Adrenal gland (tissue), 12 donors: ENCODE data around the gene GNAI3. TPM values are rescaled to one million over a fixed set of nuclear protein-coding genes. Genes with fewer than 3 reads are reported as not detected.

Experiments
- DNase-seq, 7 donors: peaks; one replicate each; pipeline ENCODE4 v3.0.0-alpha.2; 2019 to 2020
- H3K27ac ChIP-seq, 5 donors: fragments of 200-600 bp; sonication (generic) in 4 of 5; 1 replicate in 3 of 5; 2 replicates in 2 of 5; pipeline versions ENCODE4 v1.5.1 to v1.8.0; 2016 to 2020; ENCODE audit warnings: mild to moderate bottlenecking in 1 of 5
- H3K27me3 ChIP-seq: fragments of 200-600 bp; 2 replicates; pipeline ENCODE4 v1.8.0; 2021
- H3K36me3 ChIP-seq, 2 donors: fragments of 200-600 bp; replicated peaks in 1 of 2; 1 replicate in 1 of 2; 2 replicates in 1 of 2; pipeline versions ENCODE4 v1.5.1 to v1.8.0; 2018 to 2022
- H3K4me1 ChIP-seq, 2 donors: fragments of 200-600 bp; replicated peaks in 1 of 2; 1 replicate in 1 of 2; 2 replicates in 1 of 2; pipeline versions ENCODE4 v1.5.1 to v1.8.0; 2018 to 2021
- H3K4me3 ChIP-seq, 4 donors: fragments of 200-600 bp; sonication (generic) in 3 of 4; one replicate each; pipeline ENCODE4 v1.5.1; 2016 to 2018
- H3K9me3 ChIP-seq, 3 donors: fragments of 200-600 bp; sonication (generic) in 1 of 3; replicated peaks in 1 of 3; 1 replicate in 2 of 3; 2 replicates in 1 of 3; pipeline versions ENCODE4 v1.5.1 to v1.8.0; 2016 to 2021
- POLR2A ChIP-seq, 2 donors: fragments of 450-650 bp; IDR thresholded peaks; one replicate each; pipeline ENCODE4 v1.6.1; 2017; ENCODE audit warnings: antibody characterized with exemption in 2 of 2, mild to moderate bottlenecking in 2 of 2, moderate library complexity in 1 of 2
- WGBS, 4 donors: extraction: QIAGEN DNeasy Blood & Tissue Kit in 2 of 4; methylation state at CpG; one replicate each; pipeline versions ENCODE4 v1.1.5 to v1.1.7; 2013 to 2017; 5-methylcytosine and 5-hydroxymethylcytosine counted together
- intact Hi-C, 2 donors: fragments of 100-400 bp; cut with DNase I; formaldehyde crosslinking; loops; one replicate each; pipeline versions ENCODE4 v1.14.1 to v1.15.0; 2022 to 2023
- polyA plus RNA-seq, 3 donors: library from polyadenylated mRNA; stranded (reverse); fragments of 200-250 nt in 2 of 3; fragments of 350-450 nt in 1 of 3; fragmentation: Illumina TruSeq in 1 of 3; extraction: RNeasy Lipid Tissue Mini Kit (QIAGEN cat#74804) in 1 of 3; gene quantifications; one replicate each; pipeline ENCODE4 v1.2.3, GENCODE V29; 2013 to 2014
- total RNA-seq, 9 donors: library from RNA; depleted of rRNA in 4 of 9; stranded (reverse); fragments of >200 nt in 4 of 9; fragments of 120-200 nt in 1 of 9; fragmentation: NEBNext Ultra II Directional in 1 of 9; extraction: Animal tissue kit (Norgen Biotek cat#: 25700) in 1 of 9; gene quantifications; one replicate each; pipeline versions ENCODE4 v1.1.0 to v1.2.4, GENCODE V29; 2013 to 2023
- TF ChIP-seq, protein P1 (sequence below), 6 experiments: fragments of 450-650 bp in 4 of 6; fragments of 200-600 bp in 2 of 6; sonication (generic) in 1 of 6; IDR thresholded peaks; 1 replicate in 5 of 6; 2 replicates in 1 of 6; pipeline versions ENCODE4 v1.5.1 to v1.8.0; 2016 to 2021; ENCODE audit warnings: antibody characterized with exemption in 6 of 6, mild to moderate bottlenecking in 2 of 6, moderate library complexity in 1 of 6
- donor health status: healthy with polysubstance abuse.
- donor health status: Bipolar disorder and iron deficiency.
- donor health status: DM: yes; HTN: yes; CAD: no.
- donor health status: DM: no; HTN: no; CAD: no.
- donor health status: DM: no; HTN: no; CAD: no.
- donor health status: DM: yes; HTN: yes; CAD: no.

The GNAI3 gene
- total and polyA plus RNA-seq, 12 donors = 1.6 to 12.0 (median 5.6) TPM

DNA sequence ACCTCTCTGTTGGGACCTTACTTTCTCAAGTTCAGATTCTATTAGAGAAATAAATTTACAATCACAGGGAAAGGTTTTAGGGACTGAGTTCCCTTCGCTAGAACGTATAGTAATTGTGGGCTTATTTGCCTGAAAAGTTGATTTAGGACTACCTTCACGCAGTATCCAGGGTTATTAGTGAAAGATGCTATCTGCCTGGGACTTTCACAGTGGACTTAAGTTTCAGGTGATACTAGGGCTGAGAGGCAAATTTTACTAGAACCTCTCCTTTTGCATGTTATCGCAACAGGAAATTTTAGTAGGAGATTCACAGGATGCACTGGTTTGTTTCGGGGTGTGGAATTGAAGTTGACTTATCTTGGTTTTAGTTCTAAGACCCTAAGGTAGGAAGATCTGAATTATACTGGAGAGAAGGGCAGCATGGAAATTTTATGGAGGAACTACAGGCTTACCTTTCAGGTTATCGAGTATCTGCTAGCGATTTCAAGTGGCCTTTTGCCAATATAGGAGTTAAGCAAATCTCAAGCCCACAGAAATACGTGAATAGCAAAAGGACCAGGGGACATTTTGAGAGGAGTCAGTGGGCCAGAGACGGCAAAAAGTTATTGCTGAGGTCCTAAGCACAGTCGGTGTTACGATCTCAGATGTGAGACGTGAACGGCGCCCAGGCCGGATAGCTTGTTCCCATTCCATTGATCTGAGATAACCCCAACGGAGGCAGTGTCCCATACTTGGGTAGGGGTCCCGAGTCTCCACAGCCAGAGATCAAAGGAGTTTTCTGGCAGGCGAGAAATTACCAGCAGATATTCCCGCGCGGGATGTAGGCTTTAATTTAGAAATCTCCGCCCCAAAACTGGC lies 723 bp upstream of the GNAI3 start:
- no peaks in the 10 kb centered on the region for H3K9me3 ChIP-seq
- no peaks in the 10 kb centered on the region for H3K36me3 ChIP-seq
- peak in 4 of 7 donors; percentile 46 to 75 (median 48) for DNase-seq
- H3K4me1 ChIP-seq = peaks cover 11 to 41% of the 10 kb centered on the region in 2 donors
- H3K4me3 ChIP-seq = peak overlapping the region in 3 of 4 donors; percentile 51 to 85 (median 80)
- no peaks in the 10 kb centered on the region for H3K27me3 ChIP-seq
- TF ChIP-seq POLR2A (IDR thresholded peaks at IDR 0.05) = no peak
- TF ChIP-seq, protein P1, sequence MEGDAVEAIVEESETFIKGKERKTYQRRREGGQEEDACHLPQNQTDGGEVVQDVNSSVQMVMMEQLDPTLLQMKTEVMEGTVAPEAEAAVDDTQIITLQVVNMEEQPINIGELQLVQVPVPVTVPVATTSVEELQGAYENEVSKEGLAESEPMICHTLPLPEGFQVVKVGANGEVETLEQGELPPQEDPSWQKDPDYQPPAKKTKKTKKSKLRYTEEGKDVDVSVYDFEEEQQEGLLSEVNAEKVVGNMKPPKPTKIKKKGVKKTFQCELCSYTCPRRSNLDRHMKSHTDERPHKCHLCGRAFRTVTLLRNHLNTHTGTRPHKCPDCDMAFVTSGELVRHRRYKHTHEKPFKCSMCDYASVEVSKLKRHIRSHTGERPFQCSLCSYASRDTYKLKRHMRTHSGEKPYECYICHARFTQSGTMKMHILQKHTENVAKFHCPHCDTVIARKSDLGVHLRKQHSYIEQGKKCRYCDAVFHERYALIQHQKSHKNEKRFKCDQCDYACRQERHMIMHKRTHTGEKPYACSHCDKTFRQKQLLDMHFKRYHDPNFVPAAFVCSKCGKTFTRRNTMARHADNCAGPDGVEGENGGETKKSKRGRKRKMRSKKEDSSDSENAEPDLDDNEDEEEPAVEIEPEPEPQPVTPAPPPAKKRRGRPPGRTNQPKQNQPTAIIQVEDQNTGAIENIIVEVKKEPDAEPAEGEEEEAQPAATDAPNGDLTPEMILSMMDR (IDR thresholded peaks at IDR 0.05) = no peak
- 9 to 10% (median 10%) methylated on average over 22 of the region's 22 CpGs for WGBS, 4 donors
- intact Hi-C loops = loop anchor here (5.0 to 10.0 kb wide), 3 partner anchors 80 to 437 kb away; partner anchors contain the start of gene AHCYL1 (in 1 of the 2)
- H3K27ac ChIP-seq = peak overlapping the region; percentile 79 to 94 (median 90)

DNA sequence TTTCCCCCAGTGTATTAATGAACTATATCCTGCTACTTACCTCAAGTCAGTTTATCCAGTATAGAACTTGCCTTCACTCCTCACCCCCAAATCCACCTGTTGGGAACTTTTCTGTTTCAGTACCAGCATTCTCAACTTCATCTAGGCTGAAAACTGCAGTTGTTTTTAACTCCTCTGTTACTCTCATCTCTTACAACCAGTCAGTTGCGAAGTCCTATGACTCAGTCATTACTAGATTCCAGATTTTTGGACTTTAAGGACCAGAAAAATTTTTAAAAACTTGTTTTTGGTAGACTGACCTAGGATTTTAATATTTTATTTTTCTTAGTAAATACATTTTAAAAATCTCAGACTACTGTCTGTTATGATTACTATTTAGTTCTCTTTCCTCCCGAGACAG lies 8.1 kb downstream of the GNAI3 start:
- Histone ChIP-seq H3K27me3 (no peaks in the 10 kb centered on the region), H3K4me3 (no peak overlapping the region), H3K36me3 (no peaks in the 10 kb centered on the region), H3K27ac (no peak overlapping the region), H3K9me3 (no peaks in the 10 kb centered on the region), H3K4me1 (peaks cover 0 to 35% of the 10 kb centered on the region in 2 donors)
- WGBS, 4 donors = 89 to 96% (median 93%) methylated on average over 2 of the region's 2 CpGs
- intact Hi-C loops = no loop called here
- no peak for DNase-seq
- TF ChIP-seq, protein P1 (IDR thresholded peaks at IDR 0.05) = no peak
- TF ChIP-seq POLR2A (IDR thresholded peaks at IDR 0.05) = no peak

DNA sequence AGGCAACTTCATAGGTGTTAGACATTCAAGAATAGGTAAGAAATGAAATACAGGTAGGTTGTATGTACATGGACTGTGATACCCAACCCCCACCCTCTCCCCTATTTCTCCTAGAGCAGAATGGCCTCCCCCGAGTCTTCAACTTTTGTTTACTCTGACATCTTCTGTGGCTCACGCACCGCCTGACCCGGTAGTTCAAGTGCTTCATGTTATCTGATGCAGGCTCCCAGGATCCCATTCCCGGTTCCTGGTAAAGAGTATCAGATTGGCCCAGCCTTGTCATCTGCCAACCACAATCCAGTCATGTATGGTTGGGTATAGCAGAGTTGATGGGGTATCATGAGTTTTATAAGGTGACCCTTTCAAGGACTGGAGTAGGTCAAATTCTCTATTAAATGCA lies 9.1 kb downstream of the GNAI3 start:
- 94 to 97% (median 97%) methylated on average over 4 to 5 of the region's 5 CpGs for WGBS, 4 donors
- TF ChIP-seq, protein P1 (IDR thresholded peaks at IDR 0.05) = no peak
- TF ChIP-seq POLR2A (IDR thresholded peaks at IDR 0.05) = no peak
- Histone ChIP-seq H3K4me1 (peaks cover 0 to 39% of the 10 kb centered on the region in 2 donors), H3K4me3 (no peak overlapping the region), H3K27ac (no peak overlapping the region), H3K27me3 (no peaks in the 10 kb centered on the region), H3K36me3 (no peaks in the 10 kb centered on the region), H3K9me3 (no peaks in the 10 kb centered on the region)
- intact Hi-C loops = no loop called here
- DNase-seq = no peak

DNA sequence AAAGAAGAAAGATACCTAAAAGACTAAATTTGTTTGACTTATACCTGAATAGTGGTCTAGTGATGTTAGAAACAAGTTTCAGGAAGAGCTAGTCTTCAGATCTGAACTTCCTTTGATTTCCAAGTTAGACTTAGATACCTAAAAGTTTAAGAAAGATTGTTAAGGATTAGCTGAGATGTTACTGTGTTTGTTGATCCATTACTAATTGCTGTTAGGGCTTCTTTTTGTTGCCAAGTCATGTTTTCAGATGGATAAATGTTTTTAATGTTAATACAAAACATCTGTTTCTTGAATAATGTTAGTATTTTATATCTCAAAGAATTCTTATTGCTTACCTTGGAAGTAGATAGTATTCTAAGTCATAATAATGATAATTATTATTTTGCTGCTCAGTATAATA lies 11.6 kb downstream of the GNAI3 start:
- Histone ChIP-seq H3K27ac (no peak overlapping the region), H3K4me1 (peaks cover 9 to 57% of the 10 kb centered on the region in 2 donors), H3K9me3 (no peaks in the 10 kb centered on the region), H3K36me3 (no peaks in the 10 kb centered on the region), H3K4me3 (no peak overlapping the region), H3K27me3 (no peaks in the 10 kb centered on the region)
- TF ChIP-seq, protein P1 (IDR thresholded peaks at IDR 0.05) = no peak
- no peak for TF ChIP-seq POLR2A (IDR thresholded peaks at IDR 0.05)
- intact Hi-C loops = no loop called here
- DNase-seq = no peak
